Measurements from ENCODE around the gene DRD2. TPM values are rescaled to one million over a fixed set of nuclear protein-coding genes. Genes with fewer than 3 reads are reported as not detected.

The DRD2 gene
- total RNA-seq, 1 experiment from 2014 or later: 0.28 TPM

GRCh38 chr11:113386866-113387265 is 88.3 kb downstream of the DRD2 start:
- no TSS peak for BruUV-seq (replicated peaks)
- no peak for DNase-seq (ENCODE audit: unreplicated experiment)
- no peak overlapping the region for H3K4me3 Mint-ChIP-seq (ENCODE audit: unreplicated experiment)
- H3K27ac Mint-ChIP-seq (ENCODE audit: low read depth, unreplicated experiment): no peak overlapping the region
- CTCF ChIA-PET: no interaction called here
- no peaks in the 10 kb centered on the region for H3K36me3 Mint-ChIP-seq (ENCODE audit: insufficient read depth, unreplicated experiment)
- no peaks in the 10 kb centered on the region for H3K27me3 Mint-ChIP-seq (ENCODE audit: insufficient read depth, unreplicated experiment)
- no peaks in the 10 kb centered on the region for H3K9me3 Mint-ChIP-seq (ENCODE audit: unreplicated experiment)
- peaks cover 20% of the 10 kb centered on the region for H3K4me1 Mint-ChIP-seq (ENCODE audit: insufficient read depth, unreplicated experiment)
- TF ChIP-seq, protein P1, sequence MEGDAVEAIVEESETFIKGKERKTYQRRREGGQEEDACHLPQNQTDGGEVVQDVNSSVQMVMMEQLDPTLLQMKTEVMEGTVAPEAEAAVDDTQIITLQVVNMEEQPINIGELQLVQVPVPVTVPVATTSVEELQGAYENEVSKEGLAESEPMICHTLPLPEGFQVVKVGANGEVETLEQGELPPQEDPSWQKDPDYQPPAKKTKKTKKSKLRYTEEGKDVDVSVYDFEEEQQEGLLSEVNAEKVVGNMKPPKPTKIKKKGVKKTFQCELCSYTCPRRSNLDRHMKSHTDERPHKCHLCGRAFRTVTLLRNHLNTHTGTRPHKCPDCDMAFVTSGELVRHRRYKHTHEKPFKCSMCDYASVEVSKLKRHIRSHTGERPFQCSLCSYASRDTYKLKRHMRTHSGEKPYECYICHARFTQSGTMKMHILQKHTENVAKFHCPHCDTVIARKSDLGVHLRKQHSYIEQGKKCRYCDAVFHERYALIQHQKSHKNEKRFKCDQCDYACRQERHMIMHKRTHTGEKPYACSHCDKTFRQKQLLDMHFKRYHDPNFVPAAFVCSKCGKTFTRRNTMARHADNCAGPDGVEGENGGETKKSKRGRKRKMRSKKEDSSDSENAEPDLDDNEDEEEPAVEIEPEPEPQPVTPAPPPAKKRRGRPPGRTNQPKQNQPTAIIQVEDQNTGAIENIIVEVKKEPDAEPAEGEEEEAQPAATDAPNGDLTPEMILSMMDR (IDR thresholded peaks at IDR 0.05; ENCODE audit: unreplicated experiment): no peak
- intact Hi-C loops (cut with micrococcal nuclease): no loop called here
- POLR2A ChIA-PET: interaction anchor here (1.1 to 3.8 kb wide), 3 partner anchors 9 to 62 kb away, joined by 3 to 18 read pairs (median 4); no protein-coding TSS in a partner anchor

DNA sequence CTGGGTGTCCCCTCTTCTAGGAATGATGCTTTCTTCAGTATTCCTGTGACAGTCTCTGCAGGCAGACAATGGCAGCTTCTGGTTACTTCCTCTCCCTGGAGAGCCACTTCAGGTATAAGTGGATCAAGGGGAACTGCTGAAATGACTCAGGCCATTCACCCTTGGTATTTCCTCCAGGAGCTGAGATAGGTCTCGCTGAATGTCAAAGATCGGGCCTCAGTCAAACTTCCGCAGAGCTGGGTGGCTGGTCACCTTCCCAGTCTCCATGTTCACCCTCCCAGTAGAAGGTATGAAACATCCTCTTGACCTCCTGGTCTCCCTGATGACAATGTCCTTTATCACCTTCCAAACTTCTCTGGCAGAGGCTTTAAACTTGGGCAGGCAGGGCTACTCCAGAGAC is 89.4 kb downstream of the DRD2 start:
- DNase-seq (ENCODE audit: unreplicated experiment): no peak
- TF ChIP-seq, protein P1 (IDR thresholded peaks at IDR 0.05; ENCODE audit: unreplicated experiment): no peak
- H3K4me3 Mint-ChIP-seq (ENCODE audit: unreplicated experiment): no peak overlapping the region
- H3K4me1 Mint-ChIP-seq (ENCODE audit: insufficient read depth, unreplicated experiment): peaks cover 20% of the 10 kb centered on the region
- H3K27ac Mint-ChIP-seq (ENCODE audit: low read depth, unreplicated experiment): peak overlapping the region; percentile 93
- no peaks in the 10 kb centered on the region for H3K9me3 Mint-ChIP-seq (ENCODE audit: unreplicated experiment)
- no peaks in the 10 kb centered on the region for H3K27me3 Mint-ChIP-seq (ENCODE audit: insufficient read depth, unreplicated experiment)
- intact Hi-C loops (cut with micrococcal nuclease): no loop called here
- H3K36me3 Mint-ChIP-seq (ENCODE audit: insufficient read depth, unreplicated experiment): no peaks in the 10 kb centered on the region
- ChIA-PET CTCF (no interaction called here), POLR2A (interaction anchor here (0.7 to 3.8 kb wide), 4 partner anchors 10 to 16 kb away, joined by 3 to 18 read pairs (median 6); no protein-coding TSS in a partner anchor)
- no TSS peak for BruUV-seq (replicated peaks)

DNA sequence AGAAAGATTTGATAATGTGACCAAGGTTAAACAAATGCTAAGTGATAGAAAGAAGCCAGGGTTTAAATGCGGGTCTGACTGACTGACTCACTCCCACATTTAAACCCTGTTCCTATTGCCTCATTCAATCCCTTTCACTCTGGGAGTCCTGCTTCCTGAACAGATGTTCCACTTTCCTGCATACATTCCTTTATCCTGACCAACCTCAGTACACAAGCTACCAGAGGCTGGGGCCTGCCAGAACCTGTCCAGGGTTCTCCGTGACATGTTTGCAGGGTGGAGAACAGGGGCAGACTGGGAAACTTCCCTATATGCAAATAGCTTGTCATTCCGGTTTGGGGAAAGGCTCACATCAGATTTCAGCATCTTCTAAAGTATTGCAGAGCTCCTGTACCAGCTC is 90.6 kb downstream of the DRD2 start:
- no peaks in the 10 kb centered on the region for H3K27me3 Mint-ChIP-seq (ENCODE audit: insufficient read depth, unreplicated experiment)
- ChIA-PET CTCF (interaction anchor here (0.7 to 1.1 kb wide), 2 partner anchors 10 to 148 kb away, joined by 3 to 8 read pairs; no protein-coding TSS in a partner anchor), POLR2A (interaction anchor here (0.6 to 3.8 kb wide), 16 partner anchors 9 to 1100 kb away, joined by 3 to 27 read pairs (median 3); partner anchors contain the start of gene TTC12)
- BruUV-seq (replicated peaks): no TSS peak
- intact Hi-C loops (cut with micrococcal nuclease): loop anchor here (1.0 to 5.0 kb wide), 3 partner anchors 17 to 67 kb away; no protein-coding TSS in a partner anchor
- DNase-seq (ENCODE audit: unreplicated experiment): peak; percentile 98
- no peaks in the 10 kb centered on the region for H3K36me3 Mint-ChIP-seq (ENCODE audit: insufficient read depth, unreplicated experiment)
- TF ChIP-seq, protein P1 (IDR thresholded peaks at IDR 0.05; ENCODE audit: unreplicated experiment): no peak
- H3K4me3 Mint-ChIP-seq (ENCODE audit: unreplicated experiment): no peak overlapping the region
- H3K27ac Mint-ChIP-seq (ENCODE audit: low read depth, unreplicated experiment): peak overlapping the region; percentile 93
- H3K9me3 Mint-ChIP-seq (ENCODE audit: unreplicated experiment): no peaks in the 10 kb centered on the region
- peaks cover 20% of the 10 kb centered on the region for H3K4me1 Mint-ChIP-seq (ENCODE audit: insufficient read depth, unreplicated experiment)

DNA sequence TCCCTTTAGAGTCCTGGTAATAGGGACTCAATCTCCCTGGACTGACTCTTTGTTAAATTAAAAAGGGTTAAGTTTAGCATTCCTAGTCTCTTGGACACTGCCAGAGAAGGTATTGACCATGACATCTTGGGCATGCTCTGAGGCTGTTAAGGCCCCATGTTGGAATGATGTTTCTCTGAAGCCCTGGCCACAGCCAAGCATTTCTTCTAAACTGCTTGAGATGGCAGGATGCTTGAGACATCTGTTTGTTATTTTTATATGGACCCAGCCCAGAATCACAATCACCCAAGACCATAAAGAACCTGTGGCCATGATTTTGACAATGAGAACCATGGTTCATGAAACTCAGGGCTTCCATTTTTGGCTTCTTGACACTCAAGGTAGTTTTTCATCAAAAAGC is 93.1 kb downstream of the DRD2 start:
- no peak for DNase-seq (ENCODE audit: unreplicated experiment)
- ChIA-PET CTCF (interaction anchor here (0.7 kb wide), 1 partner anchor 40 kb away, joined by 4 read pairs; no protein-coding TSS in a partner anchor), POLR2A (interaction anchor here (0.6 kb wide), 1 partner anchor 49 kb away, joined by 5 read pairs; no protein-coding TSS in a partner anchor)
- BruUV-seq (replicated peaks): no TSS peak
- Mint-ChIP-seq H3K4me1 (ENCODE audit: insufficient read depth, unreplicated experiment) (peaks cover 32% of the 10 kb centered on the region), H3K27ac (ENCODE audit: low read depth, unreplicated experiment) (no peak overlapping the region), H3K4me3 (ENCODE audit: unreplicated experiment) (no peak overlapping the region), H3K9me3 (ENCODE audit: unreplicated experiment) (no peaks in the 10 kb centered on the region), H3K36me3 (ENCODE audit: insufficient read depth, unreplicated experiment) (no peaks in the 10 kb centered on the region), H3K27me3 (ENCODE audit: insufficient read depth, unreplicated experiment) (no peaks in the 10 kb centered on the region)
- intact Hi-C loops (cut with micrococcal nuclease): loop anchor here (5.0 kb wide), 1 partner anchor 65 kb away; no protein-coding TSS in a partner anchor
- TF ChIP-seq, protein P1 (IDR thresholded peaks at IDR 0.05; ENCODE audit: unreplicated experiment): no peak
